H9 (cell line): ENCODE results near the gene CADM1. TPM values are rescaled to one million over a fixed set of nuclear protein-coding genes. Genes with fewer than 3 reads are reported as not detected.

Experiments
- DNase-seq: peaks from one replicate; pipeline ENCODE4 v3.0.0-alpha.2; 2017
- H2AFZ ChIP-seq: one replicate; pipeline ENCODE4 v1.6.1; 2013; ENCODE audit warnings: mild to moderate bottlenecking, low read length, control low read depth, moderate library complexity
- H2AK5ac ChIP-seq: 2 replicates; pipeline ENCODE4 v1.6.1; 2013; ENCODE audit warnings: low read length, control low read depth, mixed read lengths; ENCODE audit not compliant: insufficient read length
- H2BK120ac ChIP-seq: one replicate; pipeline ENCODE4 v1.6.1; 2013; ENCODE audit warnings: low read depth, mild to moderate bottlenecking, low read length, control low read depth, inconsistent platforms; ENCODE audit not compliant: poor library complexity, severe bottlenecking
- H2BK12ac ChIP-seq: 2 replicates; pipeline ENCODE4 v1.6.1; 2013; ENCODE audit warnings: low read length, control low read depth, mixed read lengths, low read depth; ENCODE audit not compliant: insufficient read length
- H2BK15ac ChIP-seq: 2 replicates; pipeline ENCODE4 v1.6.1; 2013; ENCODE audit warnings: low read depth, low read length, control low read depth
- H2BK20ac ChIP-seq: one replicate; pipeline ENCODE4 v1.6.1; 2013; ENCODE audit warnings: low read depth, mild to moderate bottlenecking, low read length, control low read depth, inconsistent platforms; ENCODE audit not compliant: poor library complexity, severe bottlenecking
- H2BK5ac ChIP-seq: 2 replicates; pipeline ENCODE4 v1.6.1; 2013; ENCODE audit warnings: low read length, control low read depth, mixed read lengths; ENCODE audit not compliant: insufficient read length
- H3K14ac ChIP-seq: 2 replicates; pipeline ENCODE4 v1.6.1; 2013; ENCODE audit warnings: low read length, control low read depth; ENCODE audit not compliant: insufficient read depth
- H3K18ac ChIP-seq: 2 replicates; pipeline ENCODE4 v1.6.1; 2013; ENCODE audit warnings: low read depth, mild to moderate bottlenecking, mixed read lengths, low read length, control low read depth; ENCODE audit not compliant: insufficient read length
- H3K23ac ChIP-seq: 2 replicates; pipeline ENCODE4 v1.6.1; 2013; ENCODE audit warnings: low read length, control low read depth, mixed read lengths, low read depth; ENCODE audit not compliant: insufficient read length
- H3K23me2 ChIP-seq: 2 replicates; pipeline ENCODE4 v1.6.1; 2013; ENCODE audit warnings: low read depth, mild to moderate bottlenecking, mixed read lengths, low read length, control low read depth; ENCODE audit not compliant: insufficient read length, poor library complexity, severe bottlenecking
- H3K27ac ChIP-seq: 2 replicates; pipeline ENCODE4 v1.5.1; 2013; ENCODE audit warnings: low read length, control low read depth, mixed read lengths, low read depth; ENCODE audit not compliant: insufficient read length
- H3K27me3 ChIP-seq: 2 replicates; pipeline ENCODE4 v1.6.1; 2013; ENCODE audit warnings: low read length, control low read depth, inconsistent platforms; ENCODE audit not compliant: insufficient read depth
- H3K4ac ChIP-seq: 2 replicates; pipeline ENCODE4 v1.6.1; 2013; ENCODE audit warnings: low read depth, mild to moderate bottlenecking, control low read depth, inconsistent platforms, low read length, moderate library complexity
- H3K4me1 ChIP-seq: 2 replicates; pipeline ENCODE4 v1.6.1; 2013; ENCODE audit warnings: low read length, control low read depth, inconsistent platforms; ENCODE audit not compliant: insufficient read depth
- H3K4me2 ChIP-seq: 2 replicates; pipeline ENCODE4 v1.6.1; 2013; ENCODE audit warnings: low read length, control low read depth, mixed read lengths; ENCODE audit not compliant: insufficient read length, insufficient read depth
- H3K56ac ChIP-seq: 2 replicates; pipeline ENCODE4 v1.6.1; 2013; ENCODE audit warnings: low read depth, mild to moderate bottlenecking, mixed read lengths, low read length, control low read depth; ENCODE audit not compliant: insufficient read length
- H3K79me1 ChIP-seq: 2 replicates; pipeline ENCODE4 v1.6.1; 2013; ENCODE audit warnings: low read depth, mild to moderate bottlenecking, moderate library complexity, low read length, control low read depth, inconsistent platforms; ENCODE audit not compliant: insufficient read depth, poor library complexity, severe bottlenecking
- H3K79me2 ChIP-seq: 2 replicates; pipeline ENCODE4 v1.6.1; 2013; ENCODE audit warnings: low read length, control low read depth, inconsistent platforms; ENCODE audit not compliant: insufficient read depth
- H3K9ac ChIP-seq: 2 replicates; pipeline ENCODE4 v1.6.1; 2013; ENCODE audit warnings: low read length, control low read depth, mixed read lengths; ENCODE audit not compliant: insufficient read length; ENCODE audit errors: extremely low read depth
- H3K9me3 ChIP-seq: one replicate; pipeline ENCODE4 v1.6.1; 2013; ENCODE audit warnings: low read depth, low read length, inconsistent platforms; ENCODE audit not compliant: control insufficient read depth
- H3T11ph ChIP-seq: one replicate; pipeline ENCODE4 v1.6.1; 2013; ENCODE audit warnings: mild to moderate bottlenecking, low read length, control low read depth, inconsistent platforms
- H4K20me1 ChIP-seq: one replicate; pipeline ENCODE4 v1.6.1; 2013; ENCODE audit not compliant: control insufficient read depth, insufficient read length, insufficient read depth
- H4K5ac ChIP-seq: 2 replicates; pipeline ENCODE4 v1.6.1; 2013; ENCODE audit warnings: low read depth, mild to moderate bottlenecking, mixed read lengths, low read length, control low read depth; ENCODE audit not compliant: insufficient read length
- H4K8ac ChIP-seq: replicated peaks from 2 replicates; pipeline ENCODE4 v1.6.1; 2013; ENCODE audit warnings: low read length, control low read depth, mixed read lengths, low read depth; ENCODE audit not compliant: insufficient read length
- H4K91ac ChIP-seq: 2 replicates; pipeline ENCODE4 v1.6.1; 2013; ENCODE audit warnings: low read depth, mild to moderate bottlenecking, moderate library complexity, mixed read lengths, low read length, control low read depth; ENCODE audit not compliant: insufficient read length
- H3K27ac Mint-ChIP-seq, 3 experiments: 2 replicates in 2 of 3; 3 replicates in 1 of 3; pipeline ENCODE4 v1.8.0; 2020 to 2021; ENCODE audit warnings: mixed read lengths in 3 of 3, mild to moderate bottlenecking in 1 of 3, moderate library complexity in 1 of 3
- H3K27me3 Mint-ChIP-seq: 2 replicates; pipeline ENCODE4 v1.8.0; 2021; ENCODE audit warnings: low read depth, mild to moderate bottlenecking, moderate library complexity, mixed read lengths
- H3K36me3 Mint-ChIP-seq, 3 experiments: 2 replicates in 2 of 3; 3 replicates in 1 of 3; pipeline ENCODE4 v1.8.0; 2020 to 2021; ENCODE audit warnings: low read depth in 3 of 3, mixed read lengths in 3 of 3; ENCODE audit not compliant: insufficient read depth in 1 of 3
- H3K4me1 Mint-ChIP-seq, 2 experiments: 2 replicates each; pipeline ENCODE4 v1.8.0; 2020; ENCODE audit warnings: mixed read lengths in 2 of 2
- H3K4me3 Mint-ChIP-seq, 2 experiments: 2 replicates in 1 of 2; 3 replicates in 1 of 2; pipeline ENCODE4 v1.8.0; 2020 to 2021; ENCODE audit warnings: mild to moderate bottlenecking in 2 of 2, mixed read lengths in 2 of 2, moderate library complexity in 1 of 2
- H3K9me3 Mint-ChIP-seq, 2 experiments: 2 replicates in 1 of 2; 3 replicates in 1 of 2; pipeline ENCODE4 v1.8.0; 2020; ENCODE audit warnings: mild to moderate bottlenecking in 2 of 2, mixed read lengths in 2 of 2, moderate library complexity in 1 of 2
- CTCF ChIP-seq: fragments of 200-600 bp; sonication (generic); conservative IDR thresholded peaks from 3 replicates; pipeline ENCODE4 v1.8.0; 2021; ENCODE audit warnings: antibody characterized with exemption, mild to moderate bottlenecking
- WGBS: extraction: QIAGEN DNeasy Blood & Tissue Kit; methylation state at CpG from one replicate; pipeline ENCODE4 v1.1.7; 2013; ENCODE audit warnings: missing lambda C conversion rate, low lambda C conversion rate, mixed read lengths; ENCODE audit not compliant: insufficient read length; ENCODE audit errors: extremely low coverage; 5-methylcytosine and 5-hydroxymethylcytosine counted together
- total RNA-seq: library from RNA; stranded (reverse); gene quantifications from 2 replicates; pipeline ENCODE4 v1.2.1, GENCODE V29; 2021

CADM1 gene
- total RNA-seq, 1 experiment from 2014 or later = 11.9 TPM

- no peaks in the 10 kb centered on the region for H3K27me3 ChIP-seq
Measured at GRCh38 chr11:115179636-115180035, 324.6 kb downstream of the CADM1 start.

More at GRCh38 chr11:115179636-115180035, 324.6 kb downstream of the CADM1 start:
- Histone ChIP-seq H3K18ac (no peak overlapping the region), H2AFZ (no peak overlapping the region), H2BK12ac (no peak overlapping the region), H4K8ac (no peak overlapping the region), H4K20me1 (no peaks in the 10 kb centered on the region), H3K56ac (no peak overlapping the region), H3T11ph (no peak overlapping the region), H3K23me2 (no peaks in the 10 kb centered on the region), H3K23ac (no peak overlapping the region), H2BK5ac (no peak overlapping the region), H3K14ac (no peak overlapping the region), H4K91ac (no peak overlapping the region), H3K9me3 (no peaks in the 10 kb centered on the region), H2BK15ac (no peak overlapping the region), H2AK5ac (no peak overlapping the region), H3K4ac (no peak overlapping the region), H3K9ac (no peak overlapping the region), H3K27ac (no peak overlapping the region), H3K4me2 (no peak overlapping the region), H4K5ac (no peak overlapping the region), H2BK120ac (no peak overlapping the region), H3K79me1 (no peaks in the 10 kb centered on the region), H3K4me1 (peaks cover 3% of the 10 kb centered on the region; the same call in 1 of the 2 replicates), H2BK20ac (no peak overlapping the region), H3K79me2 (no peaks in the 10 kb centered on the region)
- Mint-ChIP-seq H3K4me3 (no peak overlapping the region), H3K4me1 (peaks cover 33 to 53% of the 10 kb centered on the region in 2 experiments), H3K9me3 (no peaks in the 10 kb centered on the region), H3K36me3 (no peaks in the 10 kb centered on the region), H3K27ac (no peak overlapping the region), H3K27me3 (no peaks in the 10 kb centered on the region; the same call in none of the 2 replicates)
- no CpG with 5 or more reads among the region's 3 CpGs for WGBS
- no peak for TF ChIP-seq CTCF
- DNase-seq = no peak
